Measurements from ENCODE around the gene HS3ST3A1.

DNA sequence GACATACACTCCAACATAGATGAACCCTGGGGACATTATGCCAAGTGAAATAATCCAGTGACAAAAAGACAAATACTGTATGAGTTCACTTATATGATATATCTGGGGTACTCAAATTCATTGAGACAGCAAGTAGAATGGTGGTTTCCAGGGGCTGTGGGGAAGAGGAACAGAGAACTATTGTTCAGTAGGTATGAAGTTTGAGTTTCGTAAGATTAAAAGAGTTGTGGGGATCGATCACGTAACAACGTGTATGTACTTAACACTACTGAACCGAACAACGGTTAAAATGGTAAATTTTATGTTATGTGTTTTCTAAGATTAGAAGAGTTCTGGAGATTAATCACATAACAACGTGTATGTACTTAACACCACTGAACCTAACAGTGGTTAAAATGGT is 100.8 kb downstream of the HS3ST3A1 start:
- no peak for TF ChIP-seq CTCF (IDR thresholded peaks at IDR 0.05; ENCODE audit: poor library complexity)
- no peak for TF ChIP-seq EZH2phosphoT487 (IDR thresholded peaks at IDR 0.05; ENCODE audit: low read depth, severe bottlenecking, unreplicated experiment)
- no peak for TF ChIP-seq EZH2 (IDR thresholded peaks at IDR 0.05; ENCODE audit: borderline replicate concordance)
